PC-9 (cell line): Measurements from ENCODE around the gene PTRH2. TPM values are rescaled to one million over a fixed set of nuclear protein-coding genes. Genes with fewer than 3 reads are reported as not detected.

ENCODE experiments used
- BruUV-seq: library from RNA; stranded (reverse); fragments of 400-500 nt; replicated peaks from 2 replicates; lab custom pipeline; 2021; lab: Mats Ljungman, UMichigan
- CTCF ChIA-PET: fragments of 300-600 bp; sonication (Branson Sonifier 250); formaldehyde crosslinking; loops from one replicate; lab custom pipeline; 2022; ENCODE audit warnings: antibody characterized with exemption; lab: Charles Lee
- POLR2A ChIA-PET: fragments of 300-600 bp; sonication (Branson Sonifier 250); formaldehyde crosslinking; loops from one replicate; lab custom pipeline; 2022; ENCODE audit warnings: antibody characterized with exemption; ENCODE audit not compliant: unreplicated experiment; lab: Charles Lee
- DNase-seq, 2 experiments: peaks; one replicate each; pipeline versions ENCODE4 v3.0.0 to v3.0.0-alpha.2; 2015 to 2022; ENCODE audit warnings: mixed read lengths in 1 of 2
- H2AFZ ChIP-seq: fragments of 200-600 bp; sonication (generic); 2 replicates; pipeline ENCODE4 v1.8.1; 2017; ENCODE audit warnings: antibody characterized with exemption
- H3F3A ChIP-seq: fragments of 200-600 bp; sonication (generic); 2 replicates; pipeline ENCODE4 v1.8.1; 2017; ENCODE audit warnings: antibody characterized with exemption, mild to moderate bottlenecking, low read depth; ENCODE audit not compliant: insufficient read depth
- H3K27ac ChIP-seq: fragments of 200-600 bp; sonication (generic); 2 replicates; pipeline ENCODE4 v1.6.1; 2016; ENCODE audit warnings: mixed run types
- H3K27me3 ChIP-seq: fragments of 200-600 bp; sonication (generic); 2 replicates; pipeline ENCODE4 v1.6.1; 2016; ENCODE audit warnings: low read depth, mixed run types; ENCODE audit not compliant: insufficient read depth
- H3K36me3 ChIP-seq: fragments of 200-600 bp; sonication (generic); 2 replicates; pipeline ENCODE4 v1.6.1; 2016; ENCODE audit warnings: low read depth, mixed run types
- H3K4me1 ChIP-seq: fragments of 200-600 bp; sonication (generic); replicated peaks from 2 replicates; pipeline ENCODE4 v1.6.1; 2016; ENCODE audit warnings: mixed run types; ENCODE audit not compliant: insufficient read depth
- H3K4me2 ChIP-seq: fragments of 200-600 bp; sonication (generic); 2 replicates; pipeline ENCODE4 v1.6.1; 2017; ENCODE audit warnings: mixed run types
- H3K4me3 ChIP-seq: fragments of 200-600 bp; sonication (generic); 2 replicates; pipeline ENCODE4 v1.6.1; 2016; ENCODE audit warnings: mixed run types
- H3K79me2 ChIP-seq: fragments of 200-600 bp; sonication (generic); 2 replicates; pipeline ENCODE4 v1.6.1; 2017; ENCODE audit warnings: low read depth, mixed run types
- H3K9me2 ChIP-seq: fragments of 200-600 bp; sonication (generic); 2 replicates; pipeline ENCODE4 v1.8.1; 2017; ENCODE audit warnings: mild to moderate bottlenecking; ENCODE audit not compliant: insufficient read depth
- H3K9me3 ChIP-seq: fragments of 200-600 bp; sonication (generic); 2 replicates; pipeline ENCODE4 v1.8.1; 2016; ENCODE audit warnings: low read depth; ENCODE audit not compliant: insufficient read depth
- H4K20me1 ChIP-seq: fragments of 200-600 bp; sonication (generic); 2 replicates; pipeline ENCODE4 v1.8.1; 2017; ENCODE audit not compliant: insufficient read depth
- CTCF ChIP-seq: fragments of 200-600 bp; sonication (generic); conservative IDR thresholded peaks from 2 replicates; pipeline ENCODE4 v1.6.1; 2017; ENCODE audit warnings: mixed run types, antibody characterized with exemption, mild to moderate bottlenecking, moderate library complexity
- EZH2 ChIP-seq: fragments of 200-600 bp; sonication (generic); IDR thresholded peaks from 2 replicates; pipeline ENCODE4 v1.8.0; 2017; ENCODE audit warnings: antibody characterized with exemption, low read depth
- intact Hi-C: fragments of 100-400 bp; cut with micrococcal nuclease; formaldehyde crosslinking; loops from one replicate; pipeline ENCODE4 v1.10.0; 2022; ENCODE audit not compliant: unreplicated experiment
- total RNA-seq: library from RNA; stranded (reverse); gene quantifications from 2 replicates; pipeline ENCODE4 v1.2.3, GENCODE V29; 2021

Gene PTRH2
- total RNA-seq, 1 experiment from 2014 or later = 25.9 TPM

GRCh38 chr17:59723607-59724006 is 16.4 kb upstream of the PTRH2 start:
- peaks cover 3% of the 10 kb centered on the region for H4K20me1 ChIP-seq
- H3K36me3 ChIP-seq = no peaks in the 10 kb centered on the region
- no peak overlapping the region for H3K27ac ChIP-seq
- no peak for DNase-seq
- no peak overlapping the region for H3K4me3 ChIP-seq
- H3K4me2 ChIP-seq = no peak overlapping the region
- no peak overlapping the region for H2AFZ ChIP-seq
- no TSS peak for BruUV-seq
- peaks cover 10% of the 10 kb centered on the region; the same call in 1 of the 2 replicates for H3F3A ChIP-seq
- peaks cover 84% of the 10 kb centered on the region for H3K79me2 ChIP-seq
- ChIA-PET CTCF (no interaction called here), POLR2A (no interaction called here)
- H3K27me3 ChIP-seq = no peaks in the 10 kb centered on the region
- H3K9me2 ChIP-seq = no peaks in the 10 kb centered on the region
- no peaks in the 10 kb centered on the region for H3K9me3 ChIP-seq
- H3K4me1 ChIP-seq = peaks cover 10% of the 10 kb centered on the region
- intact Hi-C loops = no loop called here
- no peak for TF ChIP-seq CTCF
- no peak for TF ChIP-seq EZH2

GRCh38 chr17:59723041-59723440 is 15.8 kb upstream of the PTRH2 start:
- Histone ChIP-seq H3F3A (peaks cover 10% of the 10 kb centered on the region; the same call in 1 of the 2 replicates), H3K36me3 (no peaks in the 10 kb centered on the region), H3K4me3 (no peak overlapping the region), H4K20me1 (peaks cover 3% of the 10 kb centered on the region), H3K4me1 (peaks cover 10% of the 10 kb centered on the region), H3K4me2 (no peak overlapping the region), H3K9me3 (no peaks in the 10 kb centered on the region), H3K79me2 (peaks cover 86% of the 10 kb centered on the region), H2AFZ (no peak overlapping the region), H3K27ac (no peak overlapping the region), H3K9me2 (no peaks in the 10 kb centered on the region), H3K27me3 (no peaks in the 10 kb centered on the region)
- intact Hi-C loops = no loop called here
- CTCF ChIA-PET = no interaction called here
- BruUV-seq = no TSS peak
- no peak for TF ChIP-seq EZH2
- TF ChIP-seq CTCF = no peak
- DNase-seq = no peak
- POLR2A ChIA-PET = no interaction called here

- DNase-seq = no peak
- TF ChIP-seq EZH2 (no peak), CTCF (no peak)
- H4K20me1 ChIP-seq = peaks cover 3% of the 10 kb centered on the region
- H3K27ac ChIP-seq = no peak overlapping the region
- peaks cover 10% of the 10 kb centered on the region; the same call in 1 of the 2 replicates for H3F3A ChIP-seq
- ChIA-PET POLR2A (interaction anchor here (0.6 kb wide), 1 partner anchor 471 kb away, joined by 3 read pairs; no protein-coding TSS in a partner anchor), CTCF (no interaction called here)
- H3K4me1 ChIP-seq = peaks cover 10% of the 10 kb centered on the region
- no peak overlapping the region for H3K4me3 ChIP-seq
- H3K79me2 ChIP-seq = peaks cover 86% of the 10 kb centered on the region
- H3K36me3 ChIP-seq = no peaks in the 10 kb centered on the region
- H3K27me3 ChIP-seq = no peaks in the 10 kb centered on the region
- no peaks in the 10 kb centered on the region for H3K9me2 ChIP-seq
- H3K9me3 ChIP-seq = no peaks in the 10 kb centered on the region
- intact Hi-C loops = no loop called here
- no peak overlapping the region for H3K4me2 ChIP-seq
- BruUV-seq = no TSS peak
- no peak overlapping the region for H2AFZ ChIP-seq
Measured at GRCh38 chr17:59722623-59723022, 15.4 kb upstream of the PTRH2 start.
